Activated T-helper 17 cell treated with anti-CD3 and anti-CD28 coated beads, Interleukin-2, amount 50 U/mL, for 72 hours (primary cell): ENCODE measurements around the gene PRSS53. TPM values are rescaled to one million over a fixed set of nuclear protein-coding genes. Genes with fewer than 3 reads are reported as not detected.

Source experiments
- ATAC-seq: fragments of 150-1000 bp; cut with Tn5 transposase; replicated peaks from 2 replicates; pipeline ENCODE4 v1.10.0; 2021; ENCODE audit warnings: mild to moderate bottlenecking, moderate library complexity
- H3K27ac Mint-ChIP-seq: one replicate; pipeline ENCODE4 v1.8.0; 2022; ENCODE audit warnings: mixed read lengths
- H3K27me3 Mint-ChIP-seq: one replicate; pipeline ENCODE4 v1.8.0; 2022; ENCODE audit warnings: mixed read lengths
- H3K36me3 Mint-ChIP-seq: one replicate; pipeline ENCODE4 v1.8.0; 2022; ENCODE audit warnings: low read depth, mild to moderate bottlenecking, mixed read lengths
- H3K4me1 Mint-ChIP-seq: one replicate; pipeline ENCODE4 v1.8.0; 2022; ENCODE audit warnings: mixed read lengths
- H3K4me3 Mint-ChIP-seq: one replicate; pipeline ENCODE4 v1.8.0; 2022; ENCODE audit warnings: mild to moderate bottlenecking, mixed read lengths
- H3K9me3 Mint-ChIP-seq: one replicate; pipeline ENCODE4 v1.8.0; 2022; ENCODE audit warnings: mixed read lengths
- total RNA-seq, 2 donors: library from RNA; stranded (reverse); gene quantifications; one replicate each; pipeline ENCODE4 v1.2.3, GENCODE V29; 2022

PRSS53 gene
- total RNA-seq, 2 donors from 2014 or later: 4.5 to 17.3 TPM

DNA sequence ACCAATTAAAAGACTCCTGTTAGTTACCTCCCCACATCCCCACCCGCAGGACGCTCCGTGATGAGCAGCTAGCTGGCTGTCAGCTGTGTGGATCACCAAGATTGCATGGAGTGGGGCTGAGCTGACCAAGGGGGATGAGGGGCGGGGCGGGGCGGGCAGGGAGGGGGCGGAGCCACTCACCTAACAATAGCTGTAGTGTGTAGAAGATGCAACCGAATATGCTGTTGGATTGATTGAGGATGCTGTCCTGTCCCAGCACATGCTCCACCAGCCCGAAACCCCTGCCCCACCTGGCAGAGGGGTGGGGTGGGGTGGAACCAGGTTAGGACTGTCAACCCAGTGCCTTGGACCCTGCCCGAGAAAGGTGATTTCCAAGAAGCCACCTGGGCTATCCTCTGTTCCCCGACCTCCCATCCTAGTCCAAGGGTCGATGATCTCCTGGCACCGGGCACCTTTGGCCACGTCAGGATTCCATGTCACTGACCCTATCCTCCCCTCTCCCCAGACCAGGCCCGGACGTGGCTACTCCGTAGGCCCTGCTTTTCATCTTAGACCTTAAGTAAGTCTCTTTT lies 4.5 kb upstream of the PRSS53 start:
- no peak overlapping the region for H3K27ac Mint-ChIP-seq
- peaks cover 58% of the 10 kb centered on the region for H3K36me3 Mint-ChIP-seq
- no peaks in the 10 kb centered on the region for H3K9me3 Mint-ChIP-seq
- H3K4me1 Mint-ChIP-seq: peaks cover 12% of the 10 kb centered on the region
- peak overlapping the region; percentile 100 for H3K4me3 Mint-ChIP-seq
- H3K27me3 Mint-ChIP-seq: no peaks in the 10 kb centered on the region
- ATAC-seq: no peak

DNA sequence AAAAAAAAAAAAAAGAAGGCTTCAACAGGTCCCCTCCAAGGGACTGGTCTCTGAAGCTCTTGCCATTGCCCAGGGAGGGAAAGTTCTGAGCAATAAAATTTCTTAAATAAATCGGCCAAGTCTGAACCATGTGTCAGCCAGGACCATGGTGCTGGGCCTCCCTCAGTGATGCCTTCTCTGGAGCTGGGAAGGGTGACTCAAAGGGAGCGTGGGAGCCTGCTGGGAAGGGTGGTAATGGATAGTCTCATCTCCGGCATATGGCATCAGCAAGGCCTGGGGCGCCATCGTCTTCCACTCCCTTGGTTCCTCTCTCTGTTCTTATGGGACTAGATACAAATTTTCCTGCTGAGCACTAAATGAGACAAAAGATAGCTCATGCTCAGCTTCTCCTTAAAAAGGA lies 3.6 kb upstream of the PRSS53 start:
- no peak for ATAC-seq
- peaks cover 58% of the 10 kb centered on the region for H3K36me3 Mint-ChIP-seq
- peak overlapping the region; percentile 100 for H3K4me3 Mint-ChIP-seq
- peaks cover 12% of the 10 kb centered on the region for H3K4me1 Mint-ChIP-seq
- no peaks in the 10 kb centered on the region for H3K9me3 Mint-ChIP-seq
- no peaks in the 10 kb centered on the region for H3K27me3 Mint-ChIP-seq
- H3K27ac Mint-ChIP-seq: no peak overlapping the region

DNA sequence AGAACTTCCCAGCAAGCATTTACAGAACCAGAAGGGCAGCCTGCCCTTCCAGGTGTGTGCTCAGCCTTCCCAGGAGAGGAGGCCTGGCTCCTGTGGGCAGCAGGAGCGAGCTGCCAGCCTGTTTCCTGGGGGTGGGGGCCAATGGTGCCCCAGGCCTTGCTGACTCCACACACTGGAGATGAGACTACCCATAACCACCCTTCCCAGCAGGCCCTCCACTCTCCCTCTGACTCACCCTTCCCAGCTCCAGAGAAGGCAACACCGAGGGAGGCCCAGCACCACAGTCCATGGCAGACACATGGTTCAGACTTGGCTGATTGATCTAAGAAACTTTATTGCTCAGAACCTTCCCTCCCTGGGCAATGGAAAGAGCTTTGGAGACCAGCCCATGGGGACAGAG lies 1.8 kb upstream of the PRSS53 start:
- ATAC-seq: no peak
- H3K27me3 Mint-ChIP-seq: no peaks in the 10 kb centered on the region
- H3K4me3 Mint-ChIP-seq: no peak overlapping the region
- H3K9me3 Mint-ChIP-seq: no peaks in the 10 kb centered on the region
- H3K36me3 Mint-ChIP-seq: peaks cover 58% of the 10 kb centered on the region
- H3K4me1 Mint-ChIP-seq: peaks cover 7% of the 10 kb centered on the region
- no peak overlapping the region for H3K27ac Mint-ChIP-seq

DNA sequence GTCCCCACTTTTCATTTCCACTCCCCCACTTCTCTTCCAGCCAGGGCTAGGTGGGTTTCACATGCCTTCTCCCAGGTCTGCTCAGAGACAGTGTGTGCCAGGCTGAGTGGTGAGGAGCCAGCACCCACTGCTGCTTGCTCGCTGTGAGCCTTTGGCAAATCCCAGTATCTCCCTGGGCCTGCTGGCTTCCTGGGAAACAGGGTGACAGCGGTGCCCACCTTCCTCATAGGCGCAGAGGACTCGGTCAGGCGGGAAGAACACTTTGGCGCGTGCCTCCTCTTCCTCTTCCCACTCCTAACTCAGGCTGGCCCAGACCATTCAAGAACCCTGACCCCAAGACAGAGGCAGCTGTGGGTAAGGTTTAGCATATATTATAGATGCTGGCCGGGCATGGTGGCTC lies 456 bp upstream of the PRSS53 start:
- no peak for ATAC-seq
- Mint-ChIP-seq H3K27me3 (no peaks in the 10 kb centered on the region), H3K36me3 (peaks cover 50% of the 10 kb centered on the region), H3K4me3 (no peak overlapping the region), H3K27ac (no peak overlapping the region), H3K9me3 (no peaks in the 10 kb centered on the region), H3K4me1 (peaks cover 3% of the 10 kb centered on the region)

DNA sequence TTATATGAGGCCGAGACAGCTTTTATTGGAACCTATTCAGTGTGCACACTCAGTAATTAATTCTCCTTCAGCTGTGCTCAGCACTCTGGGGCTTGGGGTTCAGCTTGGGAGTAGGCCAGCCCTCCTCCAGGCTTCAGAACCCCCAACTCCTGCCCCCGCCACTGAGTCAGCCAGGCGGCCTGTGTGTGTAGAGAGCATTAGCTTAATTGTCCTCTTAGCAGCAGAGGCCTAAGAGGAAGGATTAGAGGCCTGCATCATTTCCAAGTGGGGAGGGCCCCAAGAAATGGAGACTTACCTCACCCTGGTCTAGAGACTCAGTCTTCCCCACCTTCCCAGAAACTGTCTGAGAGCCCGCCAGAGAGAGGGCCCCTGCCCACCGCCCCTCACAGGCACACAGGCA lies 772 bp downstream of the PRSS53 start:
- Mint-ChIP-seq H3K4me1 (no peaks in the 10 kb centered on the region), H3K27ac (peak overlapping the region; percentile 20), H3K27me3 (no peaks in the 10 kb centered on the region), H3K4me3 (no peak overlapping the region), H3K36me3 (peaks cover 46% of the 10 kb centered on the region), H3K9me3 (no peaks in the 10 kb centered on the region)
- ATAC-seq: no peak

DNA sequence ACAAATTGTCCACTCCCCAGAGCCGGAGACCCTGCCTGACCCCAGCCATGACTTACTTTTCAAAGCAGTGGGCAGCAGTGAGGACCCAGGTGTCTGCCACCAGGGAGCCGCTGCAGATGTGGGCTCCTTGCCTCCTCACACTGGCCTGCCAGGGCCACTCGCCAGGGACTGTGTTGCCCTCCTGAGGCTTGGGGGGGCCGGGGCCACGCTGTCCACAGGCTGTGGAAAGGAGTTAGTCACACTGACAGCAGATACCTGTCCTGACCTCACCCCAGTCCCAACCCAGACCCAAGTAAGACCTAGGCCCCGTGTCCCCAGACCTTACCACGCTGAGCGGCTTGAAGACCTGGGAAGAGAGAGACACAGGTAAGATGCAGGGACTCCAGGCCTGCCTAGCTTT lies 1.3 kb downstream of the PRSS53 start:
- no peaks in the 10 kb centered on the region for H3K27me3 Mint-ChIP-seq
- no peak for ATAC-seq
- no peak overlapping the region for H3K27ac Mint-ChIP-seq
- peaks cover 43% of the 10 kb centered on the region for H3K36me3 Mint-ChIP-seq
- no peaks in the 10 kb centered on the region for H3K9me3 Mint-ChIP-seq
- H3K4me3 Mint-ChIP-seq: no peak overlapping the region
- no peaks in the 10 kb centered on the region for H3K4me1 Mint-ChIP-seq

DNA sequence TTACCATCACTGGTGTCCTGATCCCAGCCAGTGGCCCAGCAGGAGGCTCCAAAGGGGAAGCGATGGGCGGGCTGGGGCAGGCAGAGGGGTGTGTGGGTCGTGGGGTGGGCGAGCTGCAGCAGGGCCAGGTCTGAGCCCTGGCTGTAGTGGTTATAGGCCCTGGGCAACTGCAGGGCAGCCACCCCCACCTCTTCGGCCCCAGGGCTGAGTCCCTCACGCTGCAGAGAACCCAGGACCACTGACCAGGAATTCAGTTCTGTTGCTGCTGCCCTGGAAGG lies 2.2 kb downstream of the PRSS53 start:
- no peak for ATAC-seq
- no peaks in the 10 kb centered on the region for H3K9me3 Mint-ChIP-seq
- H3K36me3 Mint-ChIP-seq: peaks cover 40% of the 10 kb centered on the region
- H3K4me1 Mint-ChIP-seq: no peaks in the 10 kb centered on the region
- no peak overlapping the region for H3K27ac Mint-ChIP-seq
- no peak overlapping the region for H3K4me3 Mint-ChIP-seq
- H3K27me3 Mint-ChIP-seq: no peaks in the 10 kb centered on the region

DNA sequence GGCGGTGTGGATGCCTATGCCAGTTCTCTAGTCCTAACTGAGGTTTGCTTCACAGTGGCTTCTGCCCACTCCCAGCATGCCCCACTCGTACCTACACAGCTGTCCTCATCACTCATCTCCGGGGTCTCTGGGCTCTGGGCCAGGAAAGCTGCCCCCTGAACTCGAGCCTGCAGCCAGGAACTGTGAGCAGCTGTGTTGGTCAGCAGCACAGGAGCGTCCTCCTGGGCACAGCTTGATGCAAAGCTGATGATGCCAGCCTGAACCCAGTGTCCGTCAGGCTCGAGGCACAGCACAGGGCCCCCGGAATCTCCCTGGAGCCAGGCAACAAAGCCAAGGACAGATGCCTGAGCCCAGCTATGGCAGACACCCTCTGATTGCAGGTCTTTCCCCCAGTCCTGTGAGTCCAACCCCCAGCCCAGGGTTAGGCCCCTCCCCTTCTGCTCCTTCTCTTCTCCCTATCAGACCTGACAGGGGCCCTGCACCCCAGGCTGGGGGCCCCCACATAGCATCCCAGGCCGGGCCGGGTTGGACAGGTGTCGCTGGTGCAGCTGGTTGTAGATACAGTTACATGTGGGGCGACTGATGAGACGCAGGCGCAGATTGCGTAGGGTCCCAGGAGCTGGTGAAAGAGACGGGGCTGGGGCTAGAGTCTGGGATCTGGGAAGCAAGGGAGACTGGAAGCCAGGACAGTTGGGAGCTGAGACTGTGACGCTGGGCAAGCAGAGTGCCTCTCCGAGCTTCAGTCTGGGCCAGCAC lies 2.7 kb downstream of the PRSS53 start:
- H3K4me1 Mint-ChIP-seq: no peaks in the 10 kb centered on the region
- H3K36me3 Mint-ChIP-seq: peaks cover 37% of the 10 kb centered on the region
- H3K9me3 Mint-ChIP-seq: no peaks in the 10 kb centered on the region
- peak overlapping the region; percentile 48 for H3K27ac Mint-ChIP-seq
- no peaks in the 10 kb centered on the region for H3K27me3 Mint-ChIP-seq
- H3K4me3 Mint-ChIP-seq: no peak overlapping the region
- ATAC-seq: peak; percentile 6

DNA sequence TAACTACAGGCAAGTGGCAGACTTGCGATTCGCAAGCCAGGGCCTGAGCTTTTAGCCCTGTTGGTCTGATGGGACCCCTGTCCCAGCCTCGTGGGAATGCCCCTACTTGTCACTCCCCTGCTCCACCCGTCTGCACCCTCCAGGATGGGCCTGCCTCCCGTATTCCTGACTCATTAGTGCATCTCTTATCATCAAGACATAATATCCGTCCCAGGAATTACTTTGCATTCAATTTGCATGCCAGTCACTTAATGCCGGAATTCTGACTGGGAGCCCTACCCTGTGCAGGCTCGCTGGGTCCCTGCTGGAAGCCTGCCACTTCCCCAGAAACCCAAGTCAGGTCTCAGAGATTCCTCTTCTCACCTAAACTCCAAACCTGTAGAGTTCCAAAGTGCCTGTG lies 3.3 kb downstream of the PRSS53 start:
- peak overlapping the region; percentile 48 for H3K27ac Mint-ChIP-seq
- H3K9me3 Mint-ChIP-seq: no peaks in the 10 kb centered on the region
- H3K36me3 Mint-ChIP-seq: peaks cover 37% of the 10 kb centered on the region
- H3K27me3 Mint-ChIP-seq: no peaks in the 10 kb centered on the region
- H3K4me3 Mint-ChIP-seq: no peak overlapping the region
- ATAC-seq: no peak
- H3K4me1 Mint-ChIP-seq: no peaks in the 10 kb centered on the region

DNA sequence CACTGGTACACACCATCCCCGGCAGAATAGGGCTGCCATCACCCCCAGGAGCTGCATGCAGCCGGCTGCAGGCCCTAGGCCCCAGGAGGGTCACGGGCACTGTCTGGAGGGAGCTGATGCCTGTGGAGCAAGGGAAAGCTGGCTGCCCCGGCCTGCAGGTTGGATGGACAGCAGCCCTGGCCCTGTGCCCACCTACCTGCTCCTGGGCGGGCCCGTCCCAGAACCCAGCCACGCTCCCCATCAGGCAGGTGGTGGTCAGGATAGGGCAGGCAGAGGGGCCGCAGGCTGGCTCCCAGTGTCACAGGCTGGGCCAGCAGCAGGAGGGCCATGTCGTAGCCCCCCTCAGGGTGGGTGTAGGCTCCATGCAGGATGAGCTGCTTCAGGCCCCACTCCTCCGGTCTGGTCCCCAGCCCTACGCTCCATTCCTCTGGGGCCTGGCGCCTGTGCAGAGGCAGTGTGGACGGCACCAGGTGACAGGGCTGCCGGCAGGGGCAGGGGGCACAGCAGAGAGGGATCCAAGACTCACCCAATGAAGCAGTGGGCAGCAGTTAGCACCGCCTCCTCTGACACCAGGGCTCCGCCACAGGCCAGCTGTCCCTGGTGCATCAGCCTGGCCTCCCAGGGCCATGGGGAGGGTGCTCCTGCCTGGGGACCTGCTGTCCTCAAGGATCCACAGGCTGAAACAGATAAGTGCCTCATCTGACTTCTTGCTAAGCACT lies 4.0 kb downstream of the PRSS53 start:
- H3K27ac Mint-ChIP-seq: no peak overlapping the region
- no peaks in the 10 kb centered on the region for H3K4me1 Mint-ChIP-seq
- no peaks in the 10 kb centered on the region for H3K9me3 Mint-ChIP-seq
- ATAC-seq: peak; percentile 6
- H3K4me3 Mint-ChIP-seq: no peak overlapping the region
- peaks cover 39% of the 10 kb centered on the region for H3K36me3 Mint-ChIP-seq
- H3K27me3 Mint-ChIP-seq: no peaks in the 10 kb centered on the region

DNA sequence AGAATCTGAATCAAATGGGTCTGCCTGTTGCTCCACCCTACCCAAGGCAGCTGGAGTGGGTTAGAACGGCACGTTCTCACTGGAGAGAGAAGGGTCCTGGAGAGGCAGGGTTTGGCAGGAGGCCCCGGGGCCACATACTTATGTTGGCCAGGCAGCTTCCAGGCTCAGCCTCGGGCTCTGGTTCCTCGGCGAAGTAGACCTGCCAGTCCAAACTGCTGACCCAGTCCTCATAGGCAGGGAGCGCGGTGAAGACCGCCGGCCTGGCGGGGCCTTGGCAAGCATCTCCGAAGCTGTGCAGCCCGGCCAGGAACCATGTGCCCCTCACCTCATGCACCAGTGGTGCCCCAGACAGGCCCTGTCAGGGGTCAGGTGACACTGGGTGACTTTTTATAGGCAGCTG lies 4.8 kb downstream of the PRSS53 start:
- no peaks in the 10 kb centered on the region for H3K27me3 Mint-ChIP-seq
- ATAC-seq: no peak
- no peaks in the 10 kb centered on the region for H3K9me3 Mint-ChIP-seq
- peaks cover 39% of the 10 kb centered on the region for H3K36me3 Mint-ChIP-seq
- no peak overlapping the region for H3K4me3 Mint-ChIP-seq
- no peak overlapping the region for H3K27ac Mint-ChIP-seq
- no peaks in the 10 kb centered on the region for H3K4me1 Mint-ChIP-seq

DNA sequence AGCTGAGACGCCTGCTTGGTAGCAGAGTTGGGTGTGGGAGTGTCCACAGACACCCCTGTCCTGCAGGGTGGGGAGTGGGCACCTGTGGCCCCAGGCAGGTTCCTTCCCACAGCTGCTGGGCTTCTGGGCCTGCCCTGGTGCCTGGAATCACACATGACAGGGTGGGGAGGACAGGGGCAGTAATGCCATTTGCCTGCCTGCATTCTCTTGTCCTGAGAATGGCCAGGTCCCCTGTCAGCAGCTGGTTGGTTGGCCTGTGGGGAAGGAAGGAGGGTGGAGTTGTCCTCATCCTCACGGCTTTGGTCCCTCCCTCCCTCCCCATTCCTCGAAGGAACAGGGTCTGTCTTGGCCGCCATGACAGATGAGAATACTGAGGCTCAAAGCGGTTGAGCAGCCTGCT lies 5.2 kb downstream of the PRSS53 start:
- Mint-ChIP-seq H3K27me3 (no peaks in the 10 kb centered on the region), H3K27ac (no peak overlapping the region), H3K4me1 (no peaks in the 10 kb centered on the region), H3K4me3 (no peak overlapping the region), H3K9me3 (no peaks in the 10 kb centered on the region), H3K36me3 (peaks cover 41% of the 10 kb centered on the region)
- no peak for ATAC-seq

DNA sequence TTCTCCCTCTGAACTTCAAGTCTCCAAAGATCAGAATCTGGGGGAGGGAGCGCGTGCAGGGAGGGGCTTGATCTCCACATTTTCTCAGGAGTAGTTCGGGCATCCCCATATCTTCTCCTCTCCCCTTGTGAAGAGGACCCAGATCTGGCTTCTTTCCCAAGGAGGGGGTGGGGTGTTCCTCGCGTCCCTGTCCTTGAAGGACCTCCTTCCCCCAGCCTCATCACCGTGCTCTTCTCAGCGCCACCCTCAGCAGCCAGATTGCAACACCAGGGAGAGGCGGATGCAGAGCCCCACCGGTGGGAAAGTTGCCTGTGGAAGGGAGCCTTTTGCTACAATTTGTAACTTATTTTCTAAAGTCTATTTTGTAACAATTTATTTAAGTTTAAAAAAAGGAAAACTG lies 5.7 kb downstream of the PRSS53 start:
- H3K4me1 Mint-ChIP-seq: no peaks in the 10 kb centered on the region
- H3K4me3 Mint-ChIP-seq: no peak overlapping the region
- no peaks in the 10 kb centered on the region for H3K27me3 Mint-ChIP-seq
- H3K9me3 Mint-ChIP-seq: no peaks in the 10 kb centered on the region
- no peak overlapping the region for H3K27ac Mint-ChIP-seq
- no peak for ATAC-seq
- H3K36me3 Mint-ChIP-seq: peaks cover 46% of the 10 kb centered on the region

DNA sequence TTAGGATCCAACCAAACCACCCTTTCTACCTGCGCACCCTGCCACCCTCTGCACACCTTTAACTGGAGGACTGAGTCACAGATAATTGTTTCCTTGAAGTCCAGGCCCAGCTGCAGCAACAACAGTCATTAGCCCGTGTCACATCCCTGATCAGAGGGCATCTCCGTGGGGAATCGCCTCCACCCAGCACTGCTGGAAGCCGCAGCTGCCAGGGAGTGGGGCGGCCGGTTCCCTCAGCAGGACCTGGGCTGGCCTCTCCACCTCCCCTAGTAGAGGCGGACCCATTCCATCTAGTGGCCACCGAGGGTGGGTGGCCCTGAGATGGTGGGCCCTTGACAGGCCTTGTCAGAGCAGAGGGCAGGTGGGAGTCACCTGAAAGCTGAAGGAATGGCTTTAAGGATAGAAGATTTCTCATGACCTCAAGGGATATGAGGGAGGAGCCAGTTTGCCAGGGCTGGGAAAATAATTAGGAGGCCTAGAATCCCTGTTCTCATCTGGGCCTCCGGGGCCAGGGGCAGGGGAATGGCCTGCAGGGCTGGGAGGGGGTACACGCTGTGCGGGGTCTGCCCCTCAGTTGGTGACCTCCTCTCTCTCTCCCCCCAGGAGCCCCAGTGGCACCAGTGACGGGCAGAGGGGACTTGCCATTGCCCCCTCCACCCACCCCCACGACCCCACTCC lies 6.2 kb downstream of the PRSS53 start:
- Mint-ChIP-seq H3K4me1 (no peaks in the 10 kb centered on the region), H3K27ac (peak overlapping the region; percentile 56), H3K27me3 (no peaks in the 10 kb centered on the region), H3K9me3 (no peaks in the 10 kb centered on the region), H3K36me3 (peaks cover 52% of the 10 kb centered on the region), H3K4me3 (no peak overlapping the region)
- no peak for ATAC-seq
